Measurements from ENCODE around the gene ANK2.

- no peak for TF ChIP-seq HNF4A (CRISPR knock-in tag; IDR thresholded peaks at IDR 0.05)
- TF ChIP-seq ZNF263 (CRISPR knock-in tag; IDR thresholded peaks at IDR 0.05) = no peak
- TF ChIP-seq IRF1 (CRISPR knock-in tag; IDR thresholded peaks at IDR 0.05; ENCODE audit: low read depth) = no peak
- no peak for TF ChIP-seq MYC (CRISPR knock-in tag; IDR thresholded peaks at IDR 0.05; ENCODE audit: borderline replicate concordance)
- TF ChIP-seq SNRNP70 (IDR thresholded peaks at IDR 0.05; ENCODE audit: low read depth, low read length) = no peak
- no peak for TF ChIP-seq CTCF (CRISPR knock-in tag; IDR thresholded peaks at IDR 0.05)
Measured at GRCh38 chr4:113222471-113222870, 173.0 kb downstream of the ANK2 start.
